ENCODE results near the gene SNX15.
"Not testable (repeated sequence)": the region's sequence is repeated elsewhere in the genome, so short reads cannot be mapped to it uniquely, and the experiment has no call there.

The SNX15 gene

GRCh38 chr11:65027213-65028067 lies at the start of gene SNX15:
SNX15 (plus strand) TSS chr11:65027439; CDS start chr11:65027538, 99 bp downstream.
- peak; percentile 91 for DNase-seq

GRCh38 chr11:64983339-64983738 lies 43.9 kb upstream of the SNX15 start:
- not testable (repeated sequence) for DNase-seq

DNA sequence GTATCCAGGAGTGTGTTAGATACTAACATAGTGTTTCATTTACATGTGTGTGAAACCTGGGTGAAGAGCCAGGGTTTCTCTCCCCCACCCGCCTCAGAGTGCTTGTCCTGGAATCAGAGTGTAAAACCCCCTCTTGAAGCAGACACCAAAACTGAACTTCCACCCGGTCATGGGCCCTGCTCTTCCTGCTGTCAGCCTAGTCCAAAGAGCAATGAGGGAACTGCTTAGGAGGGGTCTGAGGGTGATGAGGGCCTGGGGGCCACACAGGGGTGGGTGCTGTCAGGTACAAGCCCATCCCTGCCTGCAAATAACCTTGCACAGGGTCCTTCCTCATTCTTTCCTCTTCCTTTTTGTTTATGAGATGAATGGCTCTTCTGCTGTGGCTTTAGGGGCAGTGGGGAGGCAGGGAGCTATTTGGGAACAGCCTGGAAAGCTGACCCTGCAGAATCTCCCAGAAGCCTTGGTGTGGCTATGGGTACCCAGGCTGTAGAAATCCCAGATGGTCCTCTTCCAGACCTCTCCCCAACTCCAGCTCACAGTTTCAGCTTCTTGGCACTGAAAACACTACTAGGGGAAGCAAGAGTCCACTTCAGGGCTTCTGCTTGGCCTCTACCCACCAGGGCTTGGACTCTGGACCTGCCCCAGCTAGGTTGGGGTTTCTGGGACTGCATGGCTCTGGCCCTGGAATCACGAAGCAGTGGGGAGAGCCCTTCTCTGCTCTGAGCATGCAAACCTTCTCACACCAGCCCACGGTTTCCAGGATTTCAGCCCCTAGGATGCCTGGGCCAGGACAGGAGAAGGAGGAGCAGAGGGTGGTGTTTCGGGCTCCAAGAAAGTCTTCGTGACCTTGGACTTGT lies 39.0 kb upstream of the SNX15 start:
- no peak for DNase-seq

GRCh38 chr11:64989416-64989815 lies 37.8 kb upstream of the SNX15 start:
- DNase-seq: no peak

DNA sequence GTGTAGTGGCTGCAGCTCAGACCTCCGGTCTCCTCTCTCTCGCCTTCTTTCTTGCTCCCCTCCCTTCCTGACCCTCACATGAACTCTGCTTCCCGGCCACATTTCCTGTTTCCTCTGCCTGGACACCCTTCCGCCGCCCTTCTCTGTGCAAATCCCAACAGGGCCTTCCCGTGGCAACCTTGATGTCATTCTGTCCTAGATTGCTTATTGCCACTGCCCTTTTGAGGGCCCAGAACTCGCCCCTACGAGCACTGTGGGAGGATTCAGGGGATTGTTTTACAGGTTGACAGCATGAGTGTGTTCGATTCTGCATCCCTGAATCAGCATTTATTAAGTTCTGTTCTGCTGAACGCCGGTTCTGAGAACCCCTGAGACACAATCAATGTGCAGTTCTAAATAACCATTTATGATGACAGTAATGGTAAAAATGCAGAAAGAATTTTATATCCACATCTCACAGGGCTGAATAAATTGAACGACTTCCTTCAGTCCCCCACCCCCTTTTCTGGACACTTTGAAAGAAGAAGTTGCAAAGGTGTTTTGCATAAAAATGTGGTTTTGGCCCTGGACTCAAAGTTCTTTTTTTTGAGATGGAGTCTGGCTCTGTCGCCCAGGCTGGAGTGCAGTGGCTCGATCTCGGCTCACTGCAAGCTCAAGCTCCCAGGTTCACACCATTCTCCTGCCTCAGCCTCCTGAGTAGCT lies 36.9 kb upstream of the SNX15 start:
- no peak for DNase-seq

DNA sequence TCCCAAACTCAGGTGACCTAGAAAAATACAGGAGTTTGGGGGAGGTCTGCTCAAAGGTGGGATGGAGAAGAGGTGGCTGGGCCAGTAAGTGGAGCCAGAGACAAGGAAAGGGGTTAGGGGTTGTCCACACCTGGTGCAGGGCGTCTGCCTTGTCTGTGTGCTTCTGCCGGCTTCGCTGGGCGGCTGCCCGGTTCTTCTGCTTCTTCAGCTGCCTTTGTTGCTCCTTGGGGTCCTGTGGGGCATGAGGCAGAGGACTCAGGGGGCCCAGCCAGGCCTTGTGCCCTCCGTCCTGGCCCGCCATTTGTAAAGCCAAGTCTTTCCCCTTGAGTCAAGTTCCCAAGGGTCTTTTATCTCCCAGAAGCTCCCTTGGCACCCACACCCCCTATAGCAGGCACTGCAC lies 32.9 kb upstream of the SNX15 start:
- no peak for DNase-seq

GRCh38 chr11:64996327-64996709 lies 30.9 kb upstream of the SNX15 start:
- no peak for DNase-seq

DNA sequence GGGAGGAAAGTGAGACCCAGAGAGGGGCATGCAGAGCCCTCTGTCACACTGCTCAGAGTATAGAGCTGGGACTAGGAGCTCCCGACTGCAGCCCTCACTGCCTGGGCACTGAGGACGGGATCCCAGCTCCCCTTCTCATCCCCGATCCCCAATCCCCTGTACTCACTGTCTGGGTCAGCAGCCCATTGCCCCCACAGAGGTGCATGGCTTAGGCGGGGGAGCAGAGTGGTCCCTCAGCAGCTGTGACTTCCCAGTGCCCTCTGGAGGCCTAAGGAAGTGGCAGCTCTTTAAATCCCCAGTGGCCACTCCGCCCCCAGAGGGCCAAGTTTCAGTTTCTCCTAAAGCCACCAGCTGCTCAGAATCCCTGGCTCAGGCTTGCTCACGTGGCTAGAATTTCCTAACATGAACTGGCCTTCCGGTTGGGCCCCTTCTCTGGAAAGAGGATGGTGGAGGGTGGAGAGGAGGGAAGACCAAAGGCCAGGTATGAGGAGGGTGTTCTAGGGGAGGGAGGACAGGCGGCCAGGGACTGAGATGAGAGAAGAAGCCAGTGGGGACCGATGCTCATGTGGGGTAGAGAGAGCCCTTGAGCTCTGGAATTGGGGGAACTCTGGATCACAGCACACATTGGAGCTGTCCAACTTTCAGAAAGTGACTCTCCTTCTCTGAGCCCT lies 30.4 kb upstream of the SNX15 start, which contains the start of gene BATF2:
TSS of gene BATF2 (minus strand) at position 262 of the 671 bp plus-strand sequence. CDS start at position 205, 57 bp downstream.
- no peak for DNase-seq

GRCh38 chr11:64998141-64998540 lies 29.1 kb upstream of the SNX15 start:
- DNase-seq: no peak

- no peak for DNase-seq
Measured at GRCh38 chr11:64998690-64999431, 28.4 kb upstream of the SNX15 start.

GRCh38 chr11:64999478-64999877 lies 27.8 kb upstream of the SNX15 start:
- no peak for DNase-seq

GRCh38 chr11:65002706-65003105 lies 24.5 kb upstream of the SNX15 start:
- no peak for DNase-seq

GRCh38 chr11:65003282-65003681 lies 24.0 kb upstream of the SNX15 start:
- no peak for DNase-seq

DNA sequence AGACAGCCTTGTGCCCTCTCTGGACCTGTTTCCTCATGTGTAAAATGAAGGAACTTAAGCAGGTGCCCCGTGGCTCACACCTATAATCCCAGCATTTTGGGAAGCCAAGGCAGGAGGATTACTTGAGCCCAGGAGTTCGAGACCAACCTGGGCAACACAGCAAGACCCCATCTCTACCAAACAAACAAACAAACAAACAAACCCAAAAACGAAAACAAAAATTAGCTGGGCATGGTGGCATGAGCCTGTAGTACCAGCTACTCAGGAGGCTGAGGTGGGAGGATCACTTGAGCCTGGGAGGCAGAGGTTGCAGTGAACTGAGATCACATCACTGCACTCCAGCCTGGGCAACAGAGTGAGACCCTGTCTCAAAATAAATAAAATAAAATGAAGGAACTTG lies 23.3 kb upstream of the SNX15 start:
- DNase-seq: not testable (repeated sequence)

- no peak for DNase-seq
Measured at GRCh38 chr11:65008016-65008415, 19.2 kb upstream of the SNX15 start.

DNA sequence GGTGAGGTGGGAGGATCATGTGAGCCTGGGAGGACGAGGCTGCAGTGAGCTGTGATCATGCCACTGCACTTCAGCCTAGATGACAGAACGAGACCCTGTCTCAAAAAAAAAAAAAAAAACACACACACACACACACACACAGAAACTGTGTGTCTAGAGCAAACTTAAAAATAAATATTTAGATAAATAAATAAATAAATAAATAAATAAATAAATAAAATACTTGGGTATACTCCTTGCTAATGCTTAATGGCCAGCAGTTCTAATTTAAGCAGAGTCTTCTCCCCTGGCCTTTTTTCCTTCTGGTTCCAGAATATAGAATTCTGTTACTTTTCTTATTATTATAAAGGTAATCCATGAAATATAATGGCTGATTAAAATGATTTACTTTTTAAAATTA lies 18.4 kb upstream of the SNX15 start:
- DNase-seq: no peak

GRCh38 chr11:65013130-65013887 lies 13.9 kb upstream of the SNX15 start:
- DNase-seq: peak; percentile 92

GRCh38 chr11:65013888-65014725 lies 13.1 kb upstream of the SNX15 start, which contains the start of gene ARL2:
ARL2 (plus strand) TSS chr11:65014160; CDS start chr11:65014208, 48 bp downstream.
- DNase-seq: peak; percentile 87

GRCh38 chr11:65014726-65015227 lies 12.5 kb upstream of the SNX15 start:
- DNase-seq: peak; percentile 3

DNA sequence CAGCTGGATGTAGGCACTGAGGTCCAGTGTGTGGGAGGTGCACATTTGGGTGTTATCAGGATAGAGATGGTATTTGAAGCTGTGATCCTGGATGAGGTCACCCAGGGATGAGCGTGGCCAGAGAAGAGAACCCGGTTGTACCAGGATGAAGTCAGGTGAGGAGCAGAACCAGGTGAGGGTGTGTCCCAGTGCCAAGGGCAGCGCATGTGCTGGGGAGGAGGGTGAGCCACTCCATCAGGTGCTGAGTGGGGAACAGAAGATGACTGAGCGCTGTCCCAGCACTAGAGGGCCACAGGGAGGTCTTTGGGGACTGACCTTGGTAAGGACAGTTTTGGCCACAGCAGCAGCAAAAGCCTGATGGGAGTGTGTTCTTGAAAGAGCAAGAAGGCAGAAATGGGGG lies 10.5 kb upstream of the SNX15 start:
- DNase-seq: no peak
